Stomach (tissue), 9 donors: ENCODE data around the gene TTC34. TPM values are rescaled to one million over a fixed set of nuclear protein-coding genes. Genes with fewer than 3 reads are reported as not detected.

Experiments used
- DNase-seq, 2 donors: peaks; one replicate each; pipeline versions ENCODE4 v3.0.0 to v3.0.0-alpha.2; 2013 to 2019
- H3K27ac ChIP-seq, 5 donors: fragments of 200-600 bp in 4 of 5; sonication (generic) in 4 of 5; one replicate each; pipeline ENCODE4 v1.5.1; 2013 to 2019; ENCODE audit warnings: mild to moderate bottlenecking in 1 of 5, moderate library complexity in 1 of 5
- H3K27me3 ChIP-seq, 3 donors: fragments of 200-600 bp; sonication (generic); one replicate each; pipeline ENCODE4 v1.5.1; 2017 to 2019; ENCODE audit warnings: mixed run types in 1 of 3
- H3K36me3 ChIP-seq, 4 donors: fragments of 200-600 bp; sonication (generic); 1 replicate in 3 of 4; 2 replicates in 1 of 4; pipeline ENCODE4 v1.5.1; 2016 to 2019
- H3K4me1 ChIP-seq, 4 donors: fragments of 200-600 bp; sonication (generic); one replicate each; pipeline ENCODE4 v1.5.1; 2016 to 2019
- H3K4me3 ChIP-seq, 4 donors: fragments of 200-600 bp; sonication (generic) in 3 of 4; one replicate each; pipeline ENCODE4 v1.5.1; 2016 to 2019; ENCODE audit warnings: mild to moderate bottlenecking in 1 of 4
- H3K9me3 ChIP-seq, 4 donors: fragments of 200-600 bp; sonication (generic); one replicate each; pipeline ENCODE4 v1.5.1; 2016 to 2019
- CTCF ChIP-seq, 7 experiments: fragments of 450-650 bp in 4 of 7; fragments of 200-600 bp in 3 of 7; sonication (generic) in 3 of 7; IDR thresholded peaks; one replicate each; pipeline ENCODE4 v1.5.1; 2016 to 2019; ENCODE audit warnings: antibody characterized with exemption in 7 of 7, control low read depth in 2 of 7, mild to moderate bottlenecking in 1 of 7
- EP300 ChIP-seq: sonication (generic); formaldehyde crosslinking; IDR thresholded peaks from one replicate; pipeline ENCODE4 v1.6.1; 2017; ENCODE audit warnings: antibody characterized with exemption
- POLR2A ChIP-seq, 4 donors: fragments of 450-650 bp; IDR thresholded peaks; one replicate each; pipeline ENCODE4 v1.6.1; 2016; ENCODE audit warnings: antibody characterized with exemption in 4 of 4, control low read depth in 2 of 4, mild to moderate bottlenecking in 1 of 4, moderate library complexity in 1 of 4
- POLR2AphosphoS5 ChIP-seq, 3 donors: sonication (generic); formaldehyde crosslinking; IDR thresholded peaks; one replicate each; pipeline ENCODE4 v1.6.1; 2016; ENCODE audit warnings: antibody characterized with exemption in 3 of 3
- WGBS, 5 donors: extraction: QIAGEN DNeasy Blood & Tissue Kit in 3 of 5; methylation state at CpG; one replicate each; pipeline versions ENCODE4 v1.1.5 to v1.1.7; 2013 to 2018; 5-methylcytosine and 5-hydroxymethylcytosine counted together
- intact Hi-C: fragments of 100-400 bp; cut with DNase I; formaldehyde crosslinking; loops from one replicate; pipeline ENCODE4 v1.15.1; 2023; ENCODE audit warnings: low total_unique reads
- polyA plus RNA-seq, 3 donors: library from polyadenylated mRNA; stranded (reverse); fragments of 200-250 nt; gene quantifications; one replicate each; pipeline ENCODE4 v1.2.3, GENCODE V29; 2013
- total RNA-seq, 5 donors: library from RNA; depleted of rRNA; stranded (reverse); fragments of >200 nt; gene quantifications; one replicate each; pipeline versions ENCODE4 v1.1.0 to v1.2.3, GENCODE V29; 2014 to 2016
- donor health status: healthy with polysubstance abuse.
- donor health status: Bipolar disorder and iron deficiency.
- donor health status: healthy.

The TTC34 gene
- total and polyA plus RNA-seq, 8 donors: 0.06 to 1.3 (median 0.33) TPM; not detected in 2

GRCh38 chr1:2834146-2834475 is 32.6 kb upstream of the TTC34 start:
- Histone ChIP-seq H3K4me1 (no peaks in the 10 kb centered on the region), H3K36me3 (no peaks in the 10 kb centered on the region), H3K9me3 (peaks cover 0 to 28% (median 7%) of the 10 kb centered on the region in 4 donors), H3K27ac (no peak overlapping the region), H3K27me3 (peaks cover 0 to 48% (median 4%) of the 10 kb centered on the region in 3 donors), H3K4me3 (no peak overlapping the region)
- WGBS, 5 donors: 56 to 60% (median 58%) methylated on average over 12 to 15 of the region's 15 CpGs
- intact Hi-C loops: no loop called here
- DNase-seq: no peak
- TF ChIP-seq EP300 (no peak), POLR2AphosphoS5 (IDR thresholded peaks at IDR 0.05) (no peak), POLR2A (IDR thresholded peaks at IDR 0.05) (no peak), CTCF (IDR thresholded peaks at IDR 0.05) (no peak)

- intact Hi-C loops: no loop called here
- Histone ChIP-seq H3K9me3 (peaks cover 0 to 26% (median 10%) of the 10 kb centered on the region in 4 donors), H3K4me1 (no peaks in the 10 kb centered on the region), H3K27me3 (peaks cover 0 to 49% (median 4%) of the 10 kb centered on the region in 3 donors), H3K4me3 (no peak overlapping the region), H3K27ac (no peak overlapping the region), H3K36me3 (no peaks in the 10 kb centered on the region)
- WGBS, 5 donors: 70 to 78% (median 76%) methylated on average over 18 to 20 of the region's 20 CpGs
- TF ChIP-seq CTCF (IDR thresholded peaks at IDR 0.05) (no peak), POLR2A (IDR thresholded peaks at IDR 0.05) (no peak), POLR2AphosphoS5 (IDR thresholded peaks at IDR 0.05) (no peak), EP300 (no peak)
- DNase-seq: no peak
These were observed 32.1 kb upstream of the TTC34 start for GRCh38 chr1:2833454-2834145.

GRCh38 chr1:2832506-2833453 is 31.3 kb upstream of the TTC34 start:
- H3K27me3 ChIP-seq: peaks cover 0 to 52% (median 4%) of the 10 kb centered on the region in 3 donors
- intact Hi-C loops: no loop called here

More at GRCh38 chr1:2832506-2833453, 31.3 kb upstream of the TTC34 start:
- DNase-seq: no peak
- H3K4me3 ChIP-seq: no peak overlapping the region
- no peaks in the 10 kb centered on the region for H3K4me1 ChIP-seq
- WGBS, 5 donors: 76 to 83% (median 80%) methylated on average over 26 to 28 of the region's 28 CpGs
- peaks cover 0 to 30% (median 18%) of the 10 kb centered on the region in 4 donors for H3K9me3 ChIP-seq
- no peak overlapping the region for H3K27ac ChIP-seq
- TF ChIP-seq EP300: no peak
- no peak for TF ChIP-seq POLR2AphosphoS5 (IDR thresholded peaks at IDR 0.05)
- TF ChIP-seq POLR2A (IDR thresholded peaks at IDR 0.05): no peak
- TF ChIP-seq CTCF (IDR thresholded peaks at IDR 0.05): no peak
- H3K36me3 ChIP-seq: no peaks in the 10 kb centered on the region
